Adrenal gland (tissue), 12 donors: Measurements from ENCODE around the gene MKLN1. TPM values are rescaled to one million over a fixed set of nuclear protein-coding genes. Genes with fewer than 3 reads are reported as not detected.

ENCODE experiments used
- DNase-seq, 7 donors: peaks; one replicate each; pipeline ENCODE4 v3.0.0-alpha.2; 2019 to 2020
- H3K27ac ChIP-seq, 5 donors: fragments of 200-600 bp; sonication (generic) in 4 of 5; 1 replicate in 3 of 5; 2 replicates in 2 of 5; pipeline versions ENCODE4 v1.5.1 to v1.8.0; 2016 to 2020; ENCODE audit warnings: mild to moderate bottlenecking in 1 of 5
- H3K27me3 ChIP-seq: fragments of 200-600 bp; 2 replicates; pipeline ENCODE4 v1.8.0; 2021
- H3K36me3 ChIP-seq, 2 donors: fragments of 200-600 bp; replicated peaks in 1 of 2; 1 replicate in 1 of 2; 2 replicates in 1 of 2; pipeline versions ENCODE4 v1.5.1 to v1.8.0; 2018 to 2022
- H3K4me1 ChIP-seq, 2 donors: fragments of 200-600 bp; replicated peaks in 1 of 2; 1 replicate in 1 of 2; 2 replicates in 1 of 2; pipeline versions ENCODE4 v1.5.1 to v1.8.0; 2018 to 2021
- H3K4me3 ChIP-seq, 4 donors: fragments of 200-600 bp; sonication (generic) in 3 of 4; one replicate each; pipeline ENCODE4 v1.5.1; 2016 to 2018
- H3K9me3 ChIP-seq, 3 donors: fragments of 200-600 bp; sonication (generic) in 1 of 3; replicated peaks in 1 of 3; 1 replicate in 2 of 3; 2 replicates in 1 of 3; pipeline versions ENCODE4 v1.5.1 to v1.8.0; 2016 to 2021
- CTCF ChIP-seq, 6 experiments: fragments of 450-650 bp in 4 of 6; fragments of 200-600 bp in 2 of 6; sonication (generic) in 1 of 6; IDR thresholded peaks; 1 replicate in 5 of 6; 2 replicates in 1 of 6; pipeline versions ENCODE4 v1.5.1 to v1.8.0; 2016 to 2021; ENCODE audit warnings: antibody characterized with exemption in 6 of 6, mild to moderate bottlenecking in 2 of 6, moderate library complexity in 1 of 6
- POLR2A ChIP-seq, 2 donors: fragments of 450-650 bp; IDR thresholded peaks; one replicate each; pipeline ENCODE4 v1.6.1; 2017; ENCODE audit warnings: antibody characterized with exemption in 2 of 2, mild to moderate bottlenecking in 2 of 2, moderate library complexity in 1 of 2
- WGBS, 4 donors: extraction: QIAGEN DNeasy Blood & Tissue Kit in 2 of 4; methylation state at CpG; one replicate each; pipeline versions ENCODE4 v1.1.5 to v1.1.7; 2013 to 2017; 5-methylcytosine and 5-hydroxymethylcytosine counted together
- intact Hi-C, 2 donors: fragments of 100-400 bp; cut with DNase I; formaldehyde crosslinking; loops; one replicate each; pipeline versions ENCODE4 v1.14.1 to v1.15.0; 2022 to 2023
- polyA plus RNA-seq, 3 donors: library from polyadenylated mRNA; stranded (reverse); fragments of 200-250 nt in 2 of 3; fragments of 350-450 nt in 1 of 3; fragmentation: Illumina TruSeq in 1 of 3; extraction: RNeasy Lipid Tissue Mini Kit (QIAGEN cat#74804) in 1 of 3; gene quantifications; one replicate each; pipeline ENCODE4 v1.2.3, GENCODE V29; 2013 to 2014
- total RNA-seq, 9 donors: library from RNA; depleted of rRNA in 4 of 9; stranded (reverse); fragments of >200 nt in 4 of 9; fragments of 120-200 nt in 1 of 9; fragmentation: NEBNext Ultra II Directional in 1 of 9; extraction: Animal tissue kit (Norgen Biotek cat#: 25700) in 1 of 9; gene quantifications; one replicate each; pipeline versions ENCODE4 v1.1.0 to v1.2.4, GENCODE V29; 2013 to 2023
- donor health status: healthy with polysubstance abuse.
- donor health status: Bipolar disorder and iron deficiency.
- donor health status: DM: yes; HTN: yes; CAD: no.
- donor health status: DM: no; HTN: no; CAD: no.
- donor health status: DM: no; HTN: no; CAD: no.
- donor health status: DM: yes; HTN: yes; CAD: no.

The MKLN1 gene
- total and polyA plus RNA-seq, 12 donors: 20.7 to 81.2 (median 55.2) TPM

- WGBS, 4 donors: 56 to 70% (median 66%) methylated on average over 8 to 9 of the region's 9 CpGs; no CpG with 5 or more reads in 1 of the 4 donors
- Histone ChIP-seq H3K4me1 (no peaks in the 10 kb centered on the region), H3K27ac (peak overlapping the region in 3 of 5 donors; percentile 13 to 76 (median 38)), H3K9me3 (no peaks in the 10 kb centered on the region), H3K4me3 (no peak overlapping the region), H3K36me3 (no peaks in the 10 kb centered on the region), H3K27me3 (no peaks in the 10 kb centered on the region)
- intact Hi-C loops: no loop called here
- no peak for TF ChIP-seq CTCF (IDR thresholded peaks at IDR 0.05)
- no peak for TF ChIP-seq POLR2A (IDR thresholded peaks at IDR 0.05)
- DNase-seq: no peak
Measured at GRCh38 chr7:131533151-131533559, 205.5 kb downstream of the MKLN1 start.

DNA sequence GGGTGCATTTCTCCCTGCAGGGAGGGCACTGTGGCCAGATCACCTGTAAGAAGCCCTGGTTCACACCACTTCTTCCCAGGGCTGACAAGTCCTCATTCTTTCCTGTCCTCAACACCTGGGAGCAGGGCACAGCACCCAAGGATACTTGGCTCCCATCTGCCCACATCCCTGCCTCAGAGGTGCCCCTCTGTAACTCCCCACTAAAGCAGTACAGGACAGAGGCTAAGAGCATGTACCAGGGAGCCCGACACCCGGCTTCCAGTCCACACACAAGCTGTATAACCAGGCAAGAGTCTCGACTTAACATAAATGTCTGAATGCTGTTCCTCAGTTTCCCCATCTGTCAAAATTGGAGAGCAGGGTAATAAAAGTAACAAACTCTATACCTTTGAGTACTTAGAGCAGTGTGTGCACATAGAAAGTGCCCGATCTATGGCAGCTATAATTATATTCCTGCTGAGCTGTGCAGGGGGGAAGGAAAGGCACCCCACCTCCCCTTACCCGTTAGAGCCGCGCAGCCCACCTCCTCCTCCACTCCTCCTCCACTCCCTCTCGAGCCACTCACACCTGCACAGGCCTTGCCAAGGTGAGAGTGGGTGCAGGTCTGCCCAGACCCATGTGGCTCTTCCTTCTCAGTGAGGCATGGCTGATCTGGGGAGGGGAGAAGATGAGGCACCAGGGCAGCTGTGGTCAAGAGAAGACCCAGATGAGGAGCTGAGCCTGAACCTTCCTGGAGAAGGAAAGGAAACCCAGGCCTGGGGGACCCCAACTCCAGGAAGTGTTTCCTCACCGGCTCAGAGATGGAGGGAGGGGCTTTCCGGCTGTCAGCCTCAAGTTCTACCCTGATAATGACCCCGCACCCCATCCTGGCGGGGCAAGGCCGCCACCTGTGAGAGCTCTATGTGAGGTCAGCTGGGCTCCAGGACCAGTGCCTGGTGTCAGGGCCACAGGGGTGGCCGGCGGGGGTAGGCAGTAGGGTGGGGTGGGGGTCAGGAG, 206.2 kb downstream of the MKLN1 start:
- WGBS, 4 donors: 78 to 85% (median 83%) methylated on average over 10 to 15 of the region's 15 CpGs
- TF ChIP-seq POLR2A (IDR thresholded peaks at IDR 0.05): no peak
- TF ChIP-seq CTCF (IDR thresholded peaks at IDR 0.05): no peak
- no peaks in the 10 kb centered on the region for H3K36me3 ChIP-seq
- no peak for DNase-seq
- no peaks in the 10 kb centered on the region for H3K27me3 ChIP-seq
- no peaks in the 10 kb centered on the region for H3K4me1 ChIP-seq
- H3K27ac ChIP-seq: peak overlapping the region in 2 of 5 donors; percentile 38 to 76
- no peak overlapping the region for H3K4me3 ChIP-seq
- intact Hi-C loops: no loop called here
- H3K9me3 ChIP-seq: no peaks in the 10 kb centered on the region

DNA sequence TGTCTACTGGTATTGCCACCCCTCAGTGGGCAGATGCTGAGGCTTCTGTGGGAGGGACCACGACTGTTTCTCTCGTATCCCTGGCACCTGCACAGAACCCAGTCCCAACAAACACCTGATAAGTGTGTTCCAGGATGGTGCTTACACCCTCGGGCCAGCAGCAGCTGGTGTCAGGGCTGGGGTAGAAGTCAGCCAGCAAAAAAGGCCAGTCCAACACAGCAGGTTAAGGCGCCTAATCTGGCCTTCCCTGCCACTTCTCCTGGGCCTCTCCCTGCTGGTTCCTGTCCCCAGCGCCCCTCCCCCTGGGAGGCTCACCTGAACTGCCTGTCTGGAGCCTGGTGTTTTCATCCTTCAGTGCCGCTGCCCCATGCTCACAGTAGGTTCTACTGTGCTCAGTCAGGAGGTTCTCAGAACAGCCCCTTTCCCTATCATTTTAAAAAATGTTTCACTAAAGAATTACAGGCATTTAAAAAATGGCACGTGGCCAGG, 208.7 kb downstream of the MKLN1 start:
- DNase-seq: no peak
- 67 to 82% (median 76%) methylated on average over 6 to 7 of the region's 7 CpGs for WGBS, 4 donors
- TF ChIP-seq CTCF (IDR thresholded peaks at IDR 0.05) (no peak), POLR2A (IDR thresholded peaks at IDR 0.05) (no peak)
- Histone ChIP-seq H3K36me3 (no peaks in the 10 kb centered on the region), H3K27me3 (no peaks in the 10 kb centered on the region), H3K9me3 (no peaks in the 10 kb centered on the region), H3K27ac (no peak overlapping the region), H3K4me3 (no peak overlapping the region), H3K4me1 (no peaks in the 10 kb centered on the region)
- intact Hi-C loops: no loop called here

GRCh38 chr7:131537571-131537978, 209.9 kb downstream of the MKLN1 start:
- no peaks in the 10 kb centered on the region for H3K9me3 ChIP-seq
- TF ChIP-seq CTCF (IDR thresholded peaks at IDR 0.05) (no peak), POLR2A (IDR thresholded peaks at IDR 0.05) (no peak)
- H3K27ac ChIP-seq: peak overlapping the region in 1 of 5 donors; percentile 61
- 77 to 86% (median 81%) methylated on average over 9 to 12 of the region's 12 CpGs for WGBS, 4 donors
- H3K27me3 ChIP-seq: no peaks in the 10 kb centered on the region
- H3K36me3 ChIP-seq: no peaks in the 10 kb centered on the region
- intact Hi-C loops: no loop called here
- no peak overlapping the region for H3K4me3 ChIP-seq
- no peaks in the 10 kb centered on the region for H3K4me1 ChIP-seq
- DNase-seq: no peak
